BE2C (cell line): ENCODE results near the gene PTPRD.

ENCODE experiments used
- DNase-seq: peaks from one replicate; pipeline ENCODE4 v3.0.0-alpha.2; 2020
- H3K27me3 ChIP-seq: fragments of 250-450 bp; sonication (Bioruptor Pico); 2 replicates; pipeline ENCODE4 v1.5.1; 2020; ENCODE audit warnings: mild to moderate bottlenecking
- H3K36me3 ChIP-seq: fragments of 250-450 bp; sonication (Bioruptor Pico); 2 replicates; pipeline ENCODE4 v1.5.1; 2020; ENCODE audit warnings: mild to moderate bottlenecking
- H3K4me1 ChIP-seq: fragments of 250-450 bp; sonication (Bioruptor Pico); 2 replicates; pipeline ENCODE4 v1.5.1; 2020
- H3K4me3 ChIP-seq: 2 replicates; pipeline ENCODE4 v1.5.1; 2011; ENCODE audit warnings: low read depth, low read length
- H3K9me3 ChIP-seq: fragments of 250-450 bp; sonication (Bioruptor Pico); 2 replicates; pipeline ENCODE4 v1.5.1; 2020
- TF ChIP-seq, protein P1 (sequence below): IDR thresholded peaks from 2 replicates; pipeline ENCODE4 v1.5.1; 2012; ENCODE audit warnings: mild to moderate bottlenecking, low read depth, low read length

Gene PTPRD

DNA sequence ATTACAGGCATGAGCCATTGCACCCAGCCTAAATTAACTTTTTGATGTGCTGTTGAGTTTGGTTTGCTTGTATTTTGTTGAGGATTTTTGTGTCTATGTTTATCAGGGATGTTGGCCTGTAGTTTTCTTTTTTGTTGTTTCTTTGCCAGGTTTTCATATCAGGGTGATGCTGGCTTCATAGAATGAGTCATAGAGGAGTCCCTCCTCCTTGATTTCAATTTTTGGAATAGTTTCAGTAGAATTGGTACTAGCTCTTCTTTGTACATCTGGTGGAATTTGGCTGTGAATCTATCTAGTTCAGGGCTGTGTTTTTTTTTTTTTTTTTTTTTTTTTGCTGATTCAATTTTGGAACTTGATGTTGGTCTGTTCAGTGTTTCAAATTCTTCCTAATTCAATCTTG lies 1648.9 kb downstream of the PTPRD start:
- no peaks in the 10 kb centered on the region for H3K27me3 ChIP-seq
- H3K4me3 ChIP-seq = no peak overlapping the region
- no peaks in the 10 kb centered on the region for H3K36me3 ChIP-seq
- no peaks in the 10 kb centered on the region for H3K9me3 ChIP-seq
- TF ChIP-seq, protein P1, sequence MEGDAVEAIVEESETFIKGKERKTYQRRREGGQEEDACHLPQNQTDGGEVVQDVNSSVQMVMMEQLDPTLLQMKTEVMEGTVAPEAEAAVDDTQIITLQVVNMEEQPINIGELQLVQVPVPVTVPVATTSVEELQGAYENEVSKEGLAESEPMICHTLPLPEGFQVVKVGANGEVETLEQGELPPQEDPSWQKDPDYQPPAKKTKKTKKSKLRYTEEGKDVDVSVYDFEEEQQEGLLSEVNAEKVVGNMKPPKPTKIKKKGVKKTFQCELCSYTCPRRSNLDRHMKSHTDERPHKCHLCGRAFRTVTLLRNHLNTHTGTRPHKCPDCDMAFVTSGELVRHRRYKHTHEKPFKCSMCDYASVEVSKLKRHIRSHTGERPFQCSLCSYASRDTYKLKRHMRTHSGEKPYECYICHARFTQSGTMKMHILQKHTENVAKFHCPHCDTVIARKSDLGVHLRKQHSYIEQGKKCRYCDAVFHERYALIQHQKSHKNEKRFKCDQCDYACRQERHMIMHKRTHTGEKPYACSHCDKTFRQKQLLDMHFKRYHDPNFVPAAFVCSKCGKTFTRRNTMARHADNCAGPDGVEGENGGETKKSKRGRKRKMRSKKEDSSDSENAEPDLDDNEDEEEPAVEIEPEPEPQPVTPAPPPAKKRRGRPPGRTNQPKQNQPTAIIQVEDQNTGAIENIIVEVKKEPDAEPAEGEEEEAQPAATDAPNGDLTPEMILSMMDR = no peak
- no peak for DNase-seq
- H3K4me1 ChIP-seq = no peaks in the 10 kb centered on the region

DNA sequence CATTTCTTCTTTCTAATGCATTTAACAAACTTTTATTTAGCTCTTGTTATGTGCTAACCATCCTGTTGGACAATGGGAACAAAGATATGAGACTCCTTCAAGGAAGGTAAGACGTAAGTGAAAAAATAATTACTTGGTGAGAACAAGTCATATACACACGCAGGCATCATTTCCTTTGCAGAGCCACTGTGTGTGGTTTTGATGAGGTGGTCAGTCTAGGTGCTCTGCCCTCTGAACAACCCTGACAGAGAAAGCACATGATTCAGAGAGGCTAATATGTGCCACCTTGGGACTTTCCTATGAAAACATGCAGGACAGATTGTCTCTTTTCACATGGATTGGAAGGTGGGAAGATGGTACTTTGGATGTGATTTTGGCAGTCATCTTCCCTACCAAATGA lies 1650.7 kb downstream of the PTPRD start:
- H3K36me3 ChIP-seq = no peaks in the 10 kb centered on the region
- no peak overlapping the region for H3K4me3 ChIP-seq
- TF ChIP-seq, protein P1 = no peak
- no peak for DNase-seq
- H3K9me3 ChIP-seq = no peaks in the 10 kb centered on the region
- no peaks in the 10 kb centered on the region for H3K27me3 ChIP-seq
- no peaks in the 10 kb centered on the region for H3K4me1 ChIP-seq

DNA sequence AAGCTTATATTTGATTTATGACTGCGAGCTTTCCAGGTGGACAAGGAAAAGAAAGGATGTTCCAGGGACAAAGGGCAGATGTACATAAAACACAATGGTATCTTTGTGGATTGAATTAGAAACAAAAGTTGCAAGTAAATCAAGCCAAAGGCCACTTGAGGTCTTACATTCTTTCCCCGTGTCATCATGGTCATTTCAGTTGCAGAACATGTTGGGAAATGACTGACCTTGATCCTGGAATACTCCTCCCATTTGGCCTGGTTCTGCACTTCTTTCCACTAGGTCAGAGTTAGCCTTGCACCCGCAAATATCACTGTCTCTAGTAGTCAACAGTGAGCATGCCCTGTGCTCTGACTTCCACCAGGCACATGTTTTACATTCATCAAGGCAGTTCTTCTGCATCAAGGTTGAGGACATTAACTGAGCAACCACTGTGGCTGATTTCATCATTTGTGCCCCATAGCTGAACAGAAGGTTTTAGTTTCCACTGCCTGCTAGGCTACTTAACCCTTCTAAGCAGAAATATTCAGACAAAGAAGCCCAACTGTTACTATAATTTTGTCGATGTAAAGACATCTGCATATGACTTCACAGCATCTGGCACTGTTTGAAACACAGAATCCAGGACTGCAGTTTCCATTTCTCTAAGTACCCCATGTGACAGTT lies 1651.5 kb downstream of the PTPRD start:
- TF ChIP-seq, protein P1 = no peak
- Histone ChIP-seq H3K36me3 (no peaks in the 10 kb centered on the region), H3K4me1 (no peaks in the 10 kb centered on the region), H3K9me3 (no peaks in the 10 kb centered on the region), H3K4me3 (no peak overlapping the region), H3K27me3 (no peaks in the 10 kb centered on the region)
- DNase-seq = no peak

DNA sequence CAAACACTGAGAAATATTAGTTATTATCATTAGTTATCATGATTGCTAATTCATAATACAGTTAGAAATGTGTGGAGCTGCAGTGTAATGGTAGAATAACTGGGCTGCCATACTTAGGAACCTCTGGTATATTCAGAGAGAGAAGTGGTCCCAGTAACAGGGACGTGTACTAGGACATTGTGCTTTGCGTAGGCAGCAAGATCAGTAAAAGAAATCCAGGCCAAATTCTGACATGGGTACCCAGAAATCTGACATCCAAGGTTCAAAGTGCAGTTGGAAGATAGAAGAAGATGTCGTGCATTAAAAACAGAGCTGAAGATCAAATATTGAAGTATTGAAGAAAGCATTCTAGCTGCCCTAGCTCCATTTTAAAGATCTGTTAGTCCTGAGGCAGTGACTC lies 1652.5 kb downstream of the PTPRD start:
- no peaks in the 10 kb centered on the region for H3K36me3 ChIP-seq
- H3K9me3 ChIP-seq = no peaks in the 10 kb centered on the region
- DNase-seq = no peak
- no peaks in the 10 kb centered on the region for H3K4me1 ChIP-seq
- H3K27me3 ChIP-seq = no peaks in the 10 kb centered on the region
- TF ChIP-seq, protein P1 = no peak
- H3K4me3 ChIP-seq = no peak overlapping the region

DNA sequence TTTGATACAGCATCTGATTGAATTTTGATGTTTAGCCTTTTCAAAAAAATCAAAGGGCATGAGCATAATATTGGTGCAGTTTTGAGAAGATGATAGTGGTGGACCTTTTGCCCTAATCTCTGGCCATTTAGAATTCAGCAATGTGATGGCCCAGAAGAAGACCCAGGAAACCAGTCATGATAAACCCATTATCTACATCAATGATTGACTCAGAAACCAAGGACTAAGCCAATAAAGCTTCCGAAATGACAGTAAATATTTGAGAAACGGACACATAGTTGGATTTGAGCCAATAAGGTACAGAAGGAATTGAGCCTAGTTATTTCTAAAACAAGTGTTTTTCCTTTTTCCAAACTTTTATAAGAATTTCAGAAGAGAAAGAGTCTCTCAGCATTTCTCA lies 1654.4 kb downstream of the PTPRD start:
- H3K27me3 ChIP-seq = no peaks in the 10 kb centered on the region
- no peaks in the 10 kb centered on the region for H3K9me3 ChIP-seq
- TF ChIP-seq, protein P1 = no peak
- H3K4me3 ChIP-seq = no peak overlapping the region
- H3K4me1 ChIP-seq = no peaks in the 10 kb centered on the region
- H3K36me3 ChIP-seq = no peaks in the 10 kb centered on the region
- no peak for DNase-seq

DNA sequence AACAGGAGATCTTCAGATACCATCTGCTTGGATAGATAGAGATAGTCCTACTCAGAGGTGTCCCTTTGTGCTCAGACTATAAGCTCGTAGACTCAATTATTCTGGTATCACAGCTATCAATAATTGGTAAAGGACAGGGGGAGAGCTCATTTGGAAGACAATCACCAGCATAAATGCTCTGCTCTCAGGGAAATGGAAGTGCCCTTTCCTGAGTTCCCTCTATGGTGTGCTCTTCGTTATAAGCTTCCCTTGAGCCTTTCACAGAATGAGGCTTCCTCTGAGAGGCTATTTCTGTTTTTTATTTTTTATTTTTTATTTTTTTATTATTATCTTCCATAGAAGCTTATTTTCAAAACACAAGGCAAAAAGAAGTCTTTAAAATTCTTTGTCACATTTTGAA lies 1657.5 kb downstream of the PTPRD start:
- H3K9me3 ChIP-seq = no peaks in the 10 kb centered on the region
- H3K4me1 ChIP-seq = no peaks in the 10 kb centered on the region
- no peaks in the 10 kb centered on the region for H3K36me3 ChIP-seq
- DNase-seq = no peak
- TF ChIP-seq, protein P1 = no peak
- no peaks in the 10 kb centered on the region for H3K27me3 ChIP-seq
- no peak overlapping the region for H3K4me3 ChIP-seq
